K562 (cell line): ENCODE measurements around the gene ESPL1. TPM values are rescaled to one million over a fixed set of nuclear protein-coding genes. Genes with fewer than 3 reads are reported as not detected.

Experiments
- CAMTA2 ChIP-seq: fragments of 250-450 bp; sonication (Bioruptor Pico); conservative IDR thresholded peaks from 2 replicates; pipeline ENCODE4 v1.5.1; 2022
- CBFB ChIP-seq: sonication (generic); formaldehyde crosslinking; IDR thresholded peaks from 2 replicates; pipeline ENCODE4 v1.4.0; 2020; ENCODE audit warnings: mild to moderate bottlenecking, missing genetic modification reagents
- GTF2E2 ChIP-seq: fragments of 200-800 bp; sonication (Bioruptor generic); IDR thresholded peaks from 2 replicates; pipeline ENCODE4 v1.6.1; 2016; ENCODE audit warnings: missing genetic modification characterization, missing compliant biosample characterization
- HDAC3 ChIP-seq: fragments of 450-650 bp; IDR thresholded peaks from 2 replicates; pipeline ENCODE4 v1.6.1; 2018; ENCODE audit warnings: borderline replicate concordance, mild to moderate bottlenecking, moderate library complexity; ENCODE audit not compliant: partially characterized antibody
- HNRNPH1 ChIP-seq: fragments of 200-400 bp; formaldehyde crosslinking; optimal IDR thresholded peaks from 2 replicates; pipeline ENCODE3; 2017; ENCODE audit warnings: low read depth, mild to moderate bottlenecking, low read length, moderate library complexity
- KAT8 ChIP-seq: fragments of 450-650 bp; IDR thresholded peaks from 2 replicates; pipeline ENCODE4 v1.6.1; 2016; ENCODE audit warnings: low read depth, mild to moderate bottlenecking
- KLF1 ChIP-seq: fragments of 450-650 bp; IDR thresholded peaks from 2 replicates; pipeline ENCODE4 v1.6.1; 2016; ENCODE audit warnings: missing genetic modification characterization, missing compliant biosample characterization
- LCOR ChIP-seq: sonication (generic); formaldehyde crosslinking; IDR thresholded peaks from 2 replicates; pipeline ENCODE4 v1.8.0; 2022; ENCODE audit warnings: mild to moderate bottlenecking, missing genetic modification reagents
- NKRF ChIP-seq: fragments of 450-650 bp; IDR thresholded peaks from 2 replicates; pipeline ENCODE4 v1.6.1; 2016; ENCODE audit warnings: borderline replicate concordance
- NONO ChIP-seq, 2 experiments: fragments of 200-400 bp in 1 of 2; fragments of 450-650 bp in 1 of 2; formaldehyde crosslinking in 1 of 2; IDR thresholded peaks; 2 replicates each; pipeline ENCODE4 v1.6.1; 2017; ENCODE audit warnings: low read depth in 2 of 2, mild to moderate bottlenecking in 2 of 2, moderate library complexity in 2 of 2, low read length in 1 of 2
- PRDM10 ChIP-seq: fragments of 450-650 bp; IDR thresholded peaks from 2 replicates; pipeline ENCODE4 v1.6.1; 2018; ENCODE audit not compliant: partially characterized antibody
- RNF219 ChIP-seq: fragments of 250-450 bp; sonication (Bioruptor Pico); IDR thresholded peaks from 2 replicates; pipeline ENCODE4 v1.5.0; 2022; ENCODE audit warnings: mild to moderate bottlenecking
- SAFB2 ChIP-seq: fragments of 200-400 bp; formaldehyde crosslinking; IDR thresholded peaks from 2 replicates; pipeline ENCODE4 v1.6.1; 2018; ENCODE audit warnings: borderline replicate concordance, low read length, low read depth, moderate library complexity; ENCODE audit not compliant: severe bottlenecking
- SETDB1 ChIP-seq: IDR thresholded peaks from one replicate; pipeline ENCODE4 v1.6.1; 2012; ENCODE audit warnings: low read length, control low read depth, inconsistent platforms
- SMARCC2 ChIP-seq: fragments of 450-650 bp; IDR thresholded peaks from 2 replicates; pipeline ENCODE4 v1.6.1; 2017; ENCODE audit warnings: antibody characterized with exemption, moderate library complexity, mild to moderate bottlenecking, low read depth
- TAF9B ChIP-seq: fragments of 450-650 bp; IDR thresholded peaks from 2 replicates; pipeline ENCODE4 v1.6.1; 2018; ENCODE audit warnings: mild to moderate bottlenecking; ENCODE audit not compliant: partially characterized antibody
- TCF15 ChIP-seq: fragments of 250-450 bp; sonication (Bioruptor Pico); IDR thresholded peaks from 2 replicates; pipeline ENCODE4 v1.8.0; 2022; ENCODE audit warnings: moderate library complexity, mild to moderate bottlenecking, inconsistent platforms
- TGIF2 ChIP-seq: sonication (generic); formaldehyde crosslinking; IDR thresholded peaks from 2 replicates; pipeline ENCODE4 v1.8.1; 2022; ENCODE audit warnings: mild to moderate bottlenecking, missing genetic modification reagents, moderate library complexity
- ZNF354B ChIP-seq: fragments of 250-450 bp; sonication (Bioruptor Pico); IDR thresholded peaks from 2 replicates; pipeline ENCODE4 v1.4.0; 2020
- ZNF778 ChIP-seq: fragments of 450-650 bp; formaldehyde crosslinking; IDR thresholded peaks from 2 replicates; pipeline ENCODE4 v1.4.0; 2020; ENCODE audit warnings: mild to moderate bottlenecking, moderate library complexity
- polyA plus RNA-seq, 8 experiments: library from polyadenylated mRNA; depleted of rRNA in 4 of 8; stranded (reverse) in 5 of 8; unstranded in 3 of 8; fragments of >200 nt; fragmentation: Nextera tagmentation in 2 of 8; fragmentation: Illumina TruSeq in 1 of 8; extraction: Ambion mirVana in 2 of 8; extraction: Trizol in 1 of 8; gene quantifications; 2 replicates each; pipeline versions ENCODE4 v1.2.1 to v1.2.3, GENCODE V29; 2011 to 2014; ENCODE audit warnings: inconsistent platforms in 1 of 8, missing spikeins in 1 of 8
- total RNA-seq, 7 experiments: library from RNA; depleted of rRNA in 6 of 7; stranded (reverse); fragments of >200 nt in 6 of 7; fragmentation: Illumina TruSeq in 2 of 7; extraction: Trizol in 2 of 7; gene quantifications; 2 replicates each; pipeline versions ENCODE4 v1.2.1 to v1.2.3, GENCODE V29; 2011 to 2021; ENCODE audit warnings: low replicate concordance in 1 of 7

The ESPL1 gene
- total and polyA plus RNA-seq, 9 of the 15 experiments (the other 6 are each of a cell fraction or from before 2014, with no cell fraction given): 1.2 to 55.0 (median 18.7) TPM

GRCh38 chr12:53295070-53295890 lies 27.2 kb downstream of the ESPL1 start, which contains the start of gene PFDN5 (continued):
- TF ChIP-seq HNRNPH1: no peak
- TF ChIP-seq TAF9B: peak; percentile 97
- TF ChIP-seq SMARCC2: no peak
- peak; percentile 54 for TF ChIP-seq PRDM10
- no peak for TF ChIP-seq SAFB2
- TF ChIP-seq CAMTA2 (CRISPR knock-in tag): no peak
- no peak for TF ChIP-seq TCF15
- TF ChIP-seq NONO (IDR thresholded peaks at IDR 0.05; ENCODE audit: low read depth in 2 of 2, low read length in 1 of 2): no peak
- TF ChIP-seq SETDB1: no peak
- no peak for TF ChIP-seq RNF219 (CRISPR knock-in tag)
- TF ChIP-seq NKRF: peak; percentile 98
- TF ChIP-seq ZNF778 (CRISPR knock-in tag): no peak
- TF ChIP-seq CBFB (CRISPR knock-in tag): 0 out of 2 replicates have a peak, but pooled peaks have one; percentile 29
- TF ChIP-seq KLF1 (tag): 0 out of 2 replicates have a peak, but pooled peaks have one; percentile 20
- TF ChIP-seq LCOR (CRISPR knock-in tag): 0 out of 2 replicates have a peak, but pooled peaks have one; percentile 54
- TF ChIP-seq TGIF2 (CRISPR knock-in tag): no peak
- TF ChIP-seq ZNF354B (CRISPR knock-in tag): no peak
- TF ChIP-seq HDAC3: no peak
- TF ChIP-seq KAT8: no peak
- TF ChIP-seq GTF2E2 (tag): no peak
